Heart left ventricle (tissue), 13 donors: ENCODE measurements around the gene WWOX.

ENCODE experiments used
- POLR2A ChIP-seq, 2 donors: fragments of 450-650 bp; IDR thresholded peaks; one replicate each; pipeline ENCODE4 v1.6.1; 2017; ENCODE audit warnings: antibody characterized with exemption in 2 of 2, mild to moderate bottlenecking in 2 of 2, moderate library complexity in 2 of 2
- TF ChIP-seq, protein P1 (sequence below), 12 donors: fragments of 200-600 bp; sonication (generic) in 4 of 12; IDR thresholded peaks; one replicate each; pipeline versions ENCODE4 v1.5.0 to v1.8.0; 2018 to 2022; ENCODE audit warnings: antibody characterized with exemption in 12 of 12, mild to moderate bottlenecking in 5 of 12
- donor health status: ischemic (EF 13 %, LVEDD 7.1; RV severe dilation, severe dysfunction).
- donor health status: DM: no; HTN: yes; CAD: no.
- donor health status: DM: no; HTN: no; CAD: no.
- donor health status: ischemic (EF 25% LVEDD 6.9; RV normal size, moderate dysfunction).
- donor health status: ischemic (EF 25% LVEDD 5.7; RV mildly dilated, moderate dysfunction).
- donor health status: ischemic (EF 35%, LVEDD 5.7; RV mildly dilated, moderate dysfunction).
- donor health status: nonischemic (EF 11% LVEDD 7.7; RV severe dilation, severe dysfunction).
- donor health status: DM: yes; HTN: yes; CAD: no.
- donor health status: PGD.
- donor health status: ischemic (EF 29% LVEDD 5.4; RV normal size, mild dysfunction).
- donor health status: nonischemic (EF 23%, LVEDD 6.1; RV moderate dilation, normal function).

- TF ChIP-seq, protein P1, sequence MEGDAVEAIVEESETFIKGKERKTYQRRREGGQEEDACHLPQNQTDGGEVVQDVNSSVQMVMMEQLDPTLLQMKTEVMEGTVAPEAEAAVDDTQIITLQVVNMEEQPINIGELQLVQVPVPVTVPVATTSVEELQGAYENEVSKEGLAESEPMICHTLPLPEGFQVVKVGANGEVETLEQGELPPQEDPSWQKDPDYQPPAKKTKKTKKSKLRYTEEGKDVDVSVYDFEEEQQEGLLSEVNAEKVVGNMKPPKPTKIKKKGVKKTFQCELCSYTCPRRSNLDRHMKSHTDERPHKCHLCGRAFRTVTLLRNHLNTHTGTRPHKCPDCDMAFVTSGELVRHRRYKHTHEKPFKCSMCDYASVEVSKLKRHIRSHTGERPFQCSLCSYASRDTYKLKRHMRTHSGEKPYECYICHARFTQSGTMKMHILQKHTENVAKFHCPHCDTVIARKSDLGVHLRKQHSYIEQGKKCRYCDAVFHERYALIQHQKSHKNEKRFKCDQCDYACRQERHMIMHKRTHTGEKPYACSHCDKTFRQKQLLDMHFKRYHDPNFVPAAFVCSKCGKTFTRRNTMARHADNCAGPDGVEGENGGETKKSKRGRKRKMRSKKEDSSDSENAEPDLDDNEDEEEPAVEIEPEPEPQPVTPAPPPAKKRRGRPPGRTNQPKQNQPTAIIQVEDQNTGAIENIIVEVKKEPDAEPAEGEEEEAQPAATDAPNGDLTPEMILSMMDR (IDR thresholded peaks at IDR 0.05) = no peak
- no peak for TF ChIP-seq POLR2A (IDR thresholded peaks at IDR 0.05)
Measured at GRCh38 chr16:78566397-78567073, 467.1 kb downstream of the WWOX start.
